Cardiac muscle cell (in vitro differentiated cells and primary cell): ENCODE results near the gene VPS18. TPM values are rescaled to one million over a fixed set of nuclear protein-coding genes. Genes with fewer than 3 reads are reported as not detected.

Source experiments
- DNase-seq, 2 donors: peaks; one replicate each; pipeline versions ENCODE4 v3.0.0 to v3.0.0-alpha.2; 2010 to 2017; ENCODE audit warnings: low read depth in 1 of 2, low spot score in 1 of 2
- H3K27ac ChIP-seq: fragments of 200-600 bp; sonication (generic); 2 replicates; pipeline ENCODE4 v1.5.1; 2016
- H3K27me3 ChIP-seq: fragments of 200-600 bp; sonication (generic); 2 replicates; pipeline ENCODE4 v1.6.0; 2016; ENCODE audit warnings: control low read depth
- H3K36me3 ChIP-seq: fragments of 200-600 bp; sonication (generic); 2 replicates; pipeline ENCODE4 v1.5.1; 2016; ENCODE audit warnings: control low read depth
- H3K4me1 ChIP-seq: fragments of 200-600 bp; sonication (generic); 2 replicates; pipeline ENCODE4 v1.8.1; 2017; ENCODE audit warnings: low read depth, mild to moderate bottlenecking, mixed run types
- H3K4me3 ChIP-seq: fragments of 200-600 bp; sonication (generic); 2 replicates; pipeline ENCODE4 v1.5.1; 2016; ENCODE audit warnings: mild to moderate bottlenecking
- H3K9me3 ChIP-seq: fragments of 200-600 bp; sonication (generic); 2 replicates; pipeline ENCODE4 v1.5.1; 2017; ENCODE audit warnings: low read depth, mild to moderate bottlenecking, control low read depth
- polyA plus RNA-seq: library from polyadenylated mRNA; unstranded; fragments of >200 nt; fragmentation: Nextera tagmentation; extraction: Ambion mirVana; gene quantifications from 2 replicates; pipeline ENCODE4 v1.2.1, GENCODE V29; 2016
- total RNA-seq: library from RNA; depleted of rRNA; stranded (reverse); fragments of >200 nt; gene quantifications from 2 replicates; pipeline ENCODE4 v1.2.3, GENCODE V29; 2016
- TF ChIP-seq, protein P1 (sequence below): IDR thresholded peaks from 2 replicates; pipeline ENCODE4 v1.5.1; 2012; ENCODE audit warnings: low read depth, mild to moderate bottlenecking, low read length

VPS18 gene, protein sequence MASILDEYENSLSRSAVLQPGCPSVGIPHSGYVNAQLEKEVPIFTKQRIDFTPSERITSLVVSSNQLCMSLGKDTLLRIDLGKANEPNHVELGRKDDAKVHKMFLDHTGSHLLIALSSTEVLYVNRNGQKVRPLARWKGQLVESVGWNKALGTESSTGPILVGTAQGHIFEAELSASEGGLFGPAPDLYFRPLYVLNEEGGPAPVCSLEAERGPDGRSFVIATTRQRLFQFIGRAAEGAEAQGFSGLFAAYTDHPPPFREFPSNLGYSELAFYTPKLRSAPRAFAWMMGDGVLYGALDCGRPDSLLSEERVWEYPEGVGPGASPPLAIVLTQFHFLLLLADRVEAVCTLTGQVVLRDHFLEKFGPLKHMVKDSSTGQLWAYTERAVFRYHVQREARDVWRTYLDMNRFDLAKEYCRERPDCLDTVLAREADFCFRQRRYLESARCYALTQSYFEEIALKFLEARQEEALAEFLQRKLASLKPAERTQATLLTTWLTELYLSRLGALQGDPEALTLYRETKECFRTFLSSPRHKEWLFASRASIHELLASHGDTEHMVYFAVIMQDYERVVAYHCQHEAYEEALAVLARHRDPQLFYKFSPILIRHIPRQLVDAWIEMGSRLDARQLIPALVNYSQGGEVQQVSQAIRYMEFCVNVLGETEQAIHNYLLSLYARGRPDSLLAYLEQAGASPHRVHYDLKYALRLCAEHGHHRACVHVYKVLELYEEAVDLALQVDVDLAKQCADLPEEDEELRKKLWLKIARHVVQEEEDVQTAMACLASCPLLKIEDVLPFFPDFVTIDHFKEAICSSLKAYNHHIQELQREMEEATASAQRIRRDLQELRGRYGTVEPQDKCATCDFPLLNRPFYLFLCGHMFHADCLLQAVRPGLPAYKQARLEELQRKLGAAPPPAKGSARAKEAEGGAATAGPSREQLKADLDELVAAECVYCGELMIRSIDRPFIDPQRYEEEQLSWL
- total RNA-seq = 34.1 and 35.8 TPM in 2 replicates
- polyA plus RNA-seq = 20.5 and 28.7 TPM in 2 replicates

DNA sequence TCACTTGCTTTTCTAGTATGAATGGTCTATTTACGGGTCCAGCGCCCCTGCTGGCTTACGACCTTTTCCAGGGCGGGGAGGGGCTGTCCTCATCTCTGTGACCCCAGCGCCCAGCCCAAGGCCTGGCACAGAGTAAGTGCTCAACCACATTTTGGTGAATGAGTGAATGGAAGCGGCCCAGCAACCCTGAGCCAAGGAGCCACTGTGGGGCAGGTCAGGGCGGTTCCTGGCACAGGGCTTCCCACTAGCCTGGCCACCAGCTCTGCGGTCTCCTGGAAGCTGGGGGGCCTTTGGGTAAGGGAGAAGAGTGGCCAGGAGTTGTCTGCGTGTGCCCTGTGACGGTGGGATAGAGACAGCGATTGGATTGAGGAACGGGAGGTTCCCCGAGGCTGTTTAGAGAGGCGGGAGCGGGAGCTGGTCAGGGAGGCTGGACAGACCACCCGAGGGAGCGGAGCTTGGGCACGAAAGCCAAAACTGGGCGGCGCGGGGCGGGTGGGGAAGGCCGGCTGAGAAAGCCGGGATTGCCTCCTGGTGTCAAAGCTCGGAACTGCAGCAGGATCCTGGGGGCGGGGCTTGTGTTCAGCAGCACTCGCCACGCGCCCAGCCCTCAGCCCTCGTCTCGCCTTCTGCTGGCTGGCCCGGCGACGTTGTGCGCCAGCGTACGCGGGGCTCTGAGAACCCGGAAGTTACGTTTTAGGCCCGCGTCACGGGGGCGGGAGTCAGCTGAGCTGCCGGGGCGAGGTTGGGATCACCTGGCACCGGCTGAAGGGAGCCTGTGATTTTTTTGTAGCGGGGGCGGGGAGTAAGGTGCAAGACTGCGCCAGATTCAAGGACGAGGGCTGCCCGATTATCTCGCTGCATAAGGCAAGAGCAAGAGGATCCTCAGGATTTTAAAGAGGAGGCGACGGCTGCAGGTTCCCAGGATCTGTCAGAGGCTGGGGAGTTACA lies at the start of gene VPS18:
VPS18 (plus strand) TSS at position 718 of the 948 bp plus-strand sequence. CDS start 319 bp downstream, outside the sequence.
- Histone ChIP-seq H3K4me1 (no peaks in the 10 kb centered on the region), H3K4me3 (peak within 1 kb of the TSS; percentile 69), H3K27me3 (peaks cover 10% of the 10 kb centered on the region), H3K36me3 (peaks cover 8% of the 10 kb centered on the region), H3K27ac (peak within 1 kb of the TSS; percentile 95), H3K9me3 (no peaks in the 10 kb centered on the region)
- peak; percentile 99 for DNase-seq
- TF ChIP-seq, protein P1, sequence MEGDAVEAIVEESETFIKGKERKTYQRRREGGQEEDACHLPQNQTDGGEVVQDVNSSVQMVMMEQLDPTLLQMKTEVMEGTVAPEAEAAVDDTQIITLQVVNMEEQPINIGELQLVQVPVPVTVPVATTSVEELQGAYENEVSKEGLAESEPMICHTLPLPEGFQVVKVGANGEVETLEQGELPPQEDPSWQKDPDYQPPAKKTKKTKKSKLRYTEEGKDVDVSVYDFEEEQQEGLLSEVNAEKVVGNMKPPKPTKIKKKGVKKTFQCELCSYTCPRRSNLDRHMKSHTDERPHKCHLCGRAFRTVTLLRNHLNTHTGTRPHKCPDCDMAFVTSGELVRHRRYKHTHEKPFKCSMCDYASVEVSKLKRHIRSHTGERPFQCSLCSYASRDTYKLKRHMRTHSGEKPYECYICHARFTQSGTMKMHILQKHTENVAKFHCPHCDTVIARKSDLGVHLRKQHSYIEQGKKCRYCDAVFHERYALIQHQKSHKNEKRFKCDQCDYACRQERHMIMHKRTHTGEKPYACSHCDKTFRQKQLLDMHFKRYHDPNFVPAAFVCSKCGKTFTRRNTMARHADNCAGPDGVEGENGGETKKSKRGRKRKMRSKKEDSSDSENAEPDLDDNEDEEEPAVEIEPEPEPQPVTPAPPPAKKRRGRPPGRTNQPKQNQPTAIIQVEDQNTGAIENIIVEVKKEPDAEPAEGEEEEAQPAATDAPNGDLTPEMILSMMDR = peak; percentile 67

DNA sequence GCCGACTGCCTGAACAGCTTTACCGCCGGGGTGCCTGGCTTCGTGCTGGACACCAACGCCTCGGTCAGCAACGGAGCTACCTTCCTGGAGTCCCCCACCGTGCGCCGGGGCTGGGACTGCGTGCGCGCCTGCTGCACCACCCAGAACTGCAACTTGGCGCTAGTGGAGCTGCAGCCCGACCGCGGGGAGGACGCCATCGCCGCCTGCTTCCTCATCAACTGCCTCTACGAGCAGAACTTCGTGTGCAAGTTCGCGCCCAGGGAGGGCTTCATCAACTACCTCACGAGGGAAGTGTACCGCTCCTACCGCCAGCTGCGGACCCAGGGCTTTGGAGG lies 49.6 kb upstream of the VPS18 start:
- DNase-seq = no peak
- peak overlapping the region; percentile 39 for H3K4me3 ChIP-seq
- no peak overlapping the region for H3K27ac ChIP-seq
- H3K27me3 ChIP-seq = peaks cover 31% of the 10 kb centered on the region
- no peaks in the 10 kb centered on the region for H3K9me3 ChIP-seq
- H3K4me1 ChIP-seq = peaks cover 6% of the 10 kb centered on the region
- TF ChIP-seq, protein P1 = no peak
- H3K36me3 ChIP-seq = no peaks in the 10 kb centered on the region

DNA sequence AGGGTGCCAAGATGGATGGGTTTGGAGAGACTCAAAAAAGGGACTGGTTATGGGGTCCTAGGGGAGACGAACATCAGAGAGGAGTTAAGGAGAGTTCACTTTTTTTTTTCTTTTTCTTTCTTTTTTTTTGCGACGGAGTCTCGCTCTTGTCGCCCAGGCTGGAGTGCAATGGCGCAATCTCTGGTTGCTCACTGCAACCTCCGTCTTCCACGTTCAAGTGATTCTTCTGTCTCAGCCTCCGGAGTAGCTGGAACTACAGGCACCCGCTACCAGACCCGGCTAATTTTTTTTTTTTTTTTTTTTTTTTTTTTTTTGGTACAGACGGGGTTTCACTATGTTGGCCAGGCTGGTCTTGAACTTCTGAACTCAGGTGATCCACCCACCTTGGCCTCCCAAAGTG lies 49.2 kb upstream of the VPS18 start:
- no peak for DNase-seq
- no peaks in the 10 kb centered on the region for H3K9me3 ChIP-seq
- TF ChIP-seq, protein P1 = no peak
- peaks cover 6% of the 10 kb centered on the region for H3K4me1 ChIP-seq
- H3K4me3 ChIP-seq = peak overlapping the region; percentile 39
- no peak overlapping the region for H3K27ac ChIP-seq
- H3K27me3 ChIP-seq = peaks cover 31% of the 10 kb centered on the region
- H3K36me3 ChIP-seq = no peaks in the 10 kb centered on the region

DNA sequence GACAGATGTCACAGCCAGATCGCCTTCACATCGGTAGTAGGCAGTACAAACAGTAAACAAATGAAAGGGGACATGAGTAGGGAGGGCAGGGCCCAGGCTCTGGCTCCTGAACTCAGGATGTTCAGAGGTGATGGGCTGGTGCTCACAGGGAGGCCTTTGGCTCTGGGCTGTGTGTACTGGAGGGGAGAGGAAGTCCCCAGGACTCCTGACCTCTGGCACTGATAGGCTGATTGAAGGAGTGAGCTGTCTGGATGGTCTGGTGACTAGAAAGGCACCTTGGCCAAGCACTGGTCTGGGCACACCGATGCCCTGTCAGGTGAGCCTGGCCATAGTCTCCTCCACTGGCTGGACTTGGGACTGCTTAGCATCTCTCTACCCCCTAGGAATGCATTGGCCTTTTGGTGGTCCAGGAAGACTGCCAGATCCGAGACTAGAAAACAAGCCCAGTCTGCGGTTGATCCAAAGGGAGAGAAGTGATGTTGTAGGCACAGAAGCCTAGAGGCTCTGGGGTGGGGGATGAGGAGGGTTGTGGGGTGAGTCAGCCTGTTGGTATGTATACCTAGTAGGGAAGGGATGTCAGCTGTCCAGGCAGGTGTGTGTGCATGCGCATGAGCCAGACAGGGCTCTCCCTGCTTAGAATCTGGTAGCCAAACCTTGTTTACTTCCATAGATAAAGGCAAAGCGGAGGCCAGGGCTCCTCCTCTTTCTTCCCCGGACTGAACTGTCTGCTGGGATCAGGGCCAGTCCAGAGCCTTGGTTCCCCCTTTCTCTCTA lies 48.6 kb upstream of the VPS18 start:
- no peak overlapping the region for H3K27ac ChIP-seq
- no peak for DNase-seq
- TF ChIP-seq, protein P1 = no peak
- H3K36me3 ChIP-seq = no peaks in the 10 kb centered on the region
- peaks cover 31% of the 10 kb centered on the region for H3K27me3 ChIP-seq
- H3K4me3 ChIP-seq = no peak overlapping the region
- H3K4me1 ChIP-seq = peaks cover 6% of the 10 kb centered on the region
- no peaks in the 10 kb centered on the region for H3K9me3 ChIP-seq
